22Rv1 (cell line): ENCODE data around the gene RBPJL.

ENCODE experiments used
- H3K27ac ChIP-seq: fragments of 450-650 bp; 2 replicates; pipeline ENCODE4 v1.5.1; 2017
- CTCF ChIP-seq: fragments of 450-650 bp; IDR thresholded peaks from 2 replicates; pipeline ENCODE4 v1.5.1; 2017; ENCODE audit warnings: mild to moderate bottlenecking
- ZFX ChIP-seq: fragments of 450-650 bp; IDR thresholded peaks from 2 replicates; pipeline ENCODE4 v1.6.1; 2017; ENCODE audit warnings: antibody characterized with exemption, borderline replicate concordance

Gene RBPJL

DNA sequence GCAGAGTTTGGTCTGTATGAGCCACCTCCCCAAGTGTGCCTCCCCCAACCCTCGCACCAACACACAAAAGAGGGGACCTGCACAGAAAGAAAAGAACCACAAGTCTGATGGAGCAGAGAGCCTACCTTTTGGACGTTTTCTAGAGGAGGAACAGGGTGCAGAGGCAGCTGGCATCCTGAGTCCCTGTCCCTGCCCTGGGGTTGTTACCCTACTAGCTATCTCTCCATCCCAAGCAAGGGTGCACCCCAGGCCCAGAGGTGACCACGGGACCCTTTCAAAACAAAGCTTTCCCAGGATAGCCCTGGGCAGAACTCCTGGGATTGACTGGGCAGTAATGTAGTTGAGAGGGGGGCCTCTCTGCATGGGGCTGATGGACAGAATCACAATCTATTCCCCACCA lies 11.2 kb downstream of the RBPJL start:
- no peak for TF ChIP-seq ZFX
- TF ChIP-seq CTCF, result no peak
- no peak overlapping the region for H3K27ac ChIP-seq

DNA sequence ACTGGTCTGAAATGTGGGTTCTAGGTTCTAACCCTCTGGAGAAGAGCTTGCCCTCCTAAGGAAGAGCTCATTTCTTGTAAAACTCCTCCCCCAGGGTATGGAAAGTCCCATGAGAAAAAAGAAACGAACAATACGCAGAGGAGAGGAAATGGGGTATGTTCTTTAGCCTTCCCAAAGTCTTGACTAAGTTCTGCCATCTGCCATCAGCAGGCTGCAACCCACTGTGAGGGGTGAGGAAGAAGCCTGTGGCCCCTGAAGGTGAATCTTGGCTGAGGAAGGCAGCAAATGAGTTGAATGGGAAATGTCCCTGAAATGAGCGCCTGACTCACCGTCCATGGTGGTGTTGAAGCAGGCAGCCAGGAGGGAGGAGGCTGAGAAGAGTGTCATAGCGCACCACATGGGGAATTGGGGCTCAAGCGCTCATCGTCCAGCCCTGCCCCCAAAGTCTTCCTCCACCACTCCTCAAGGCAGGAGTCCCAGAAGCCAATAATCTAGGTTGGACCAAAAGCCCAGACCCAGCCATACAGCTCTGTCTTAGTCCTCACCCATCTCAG lies 11.8 kb downstream of the RBPJL start:
- H3K27ac ChIP-seq, result no peak overlapping the region
- TF ChIP-seq ZFX (no peak), CTCF (no peak)

- H3K27ac ChIP-seq, result no peak overlapping the region
- TF ChIP-seq CTCF, result no peak
- no peak for TF ChIP-seq ZFX
Observed at GRCh38 chr20:45318948-45319347, 12.3 kb downstream of the RBPJL start.

- TF ChIP-seq ZFX, result no peak
- no peak for TF ChIP-seq CTCF
- H3K27ac ChIP-seq, result no peak overlapping the region
Observed at GRCh38 chr20:45320948-45321595, 14.4 kb downstream of the RBPJL start.

DNA sequence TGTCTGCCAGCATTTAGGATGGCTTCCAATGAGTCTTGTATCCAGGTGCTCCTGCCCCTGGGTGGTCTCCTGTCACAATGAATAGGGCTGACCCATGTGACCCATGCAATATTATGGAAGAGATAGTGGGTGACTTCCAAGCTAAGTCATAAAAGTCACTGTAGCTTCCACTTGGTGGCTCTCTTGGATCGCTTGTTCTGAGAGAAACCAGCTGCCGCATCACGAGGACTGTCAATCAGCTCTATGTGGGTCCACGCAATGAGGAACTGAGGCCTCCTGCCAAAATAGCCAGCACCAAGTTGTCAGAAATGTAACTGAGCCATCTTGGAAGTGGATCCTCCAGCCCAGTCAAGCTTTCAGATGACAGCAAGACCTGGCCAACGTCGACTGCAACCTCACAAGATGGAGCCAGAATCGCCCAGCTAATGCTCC lies 16.3 kb downstream of the RBPJL start:
- TF ChIP-seq CTCF (peak; percentile 74), ZFX (no peak)
- H3K27ac ChIP-seq, result no peak overlapping the region

DNA sequence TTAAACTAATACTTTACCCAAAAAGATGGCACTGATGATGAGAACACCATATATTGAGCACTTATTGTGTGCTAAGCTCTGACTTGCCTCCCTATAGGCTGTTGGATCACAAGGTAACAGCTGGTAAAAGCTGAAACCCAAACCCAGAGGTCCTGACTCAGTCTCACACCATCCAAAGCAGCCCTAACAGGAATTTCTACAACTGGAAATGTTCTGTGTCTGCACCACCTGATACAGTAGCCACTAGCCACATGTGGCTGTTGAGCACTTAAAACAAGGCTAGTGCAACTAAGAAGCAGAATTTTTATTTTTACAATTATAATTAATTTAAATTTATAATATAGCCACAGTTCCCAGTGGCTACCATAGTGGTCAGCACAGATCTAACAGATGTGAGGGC lies 17.1 kb downstream of the RBPJL start:
- H3K27ac ChIP-seq, result no peak overlapping the region
- TF ChIP-seq CTCF (no peak), ZFX (no peak)

GRCh38 chr20:45325371-45325770 lies 18.7 kb downstream of the RBPJL start:
- TF ChIP-seq CTCF (no peak), ZFX (no peak)
- H3K27ac ChIP-seq, result no peak overlapping the region
